ENCODE measurements around the gene UBE3A.

The UBE3A gene

DNA sequence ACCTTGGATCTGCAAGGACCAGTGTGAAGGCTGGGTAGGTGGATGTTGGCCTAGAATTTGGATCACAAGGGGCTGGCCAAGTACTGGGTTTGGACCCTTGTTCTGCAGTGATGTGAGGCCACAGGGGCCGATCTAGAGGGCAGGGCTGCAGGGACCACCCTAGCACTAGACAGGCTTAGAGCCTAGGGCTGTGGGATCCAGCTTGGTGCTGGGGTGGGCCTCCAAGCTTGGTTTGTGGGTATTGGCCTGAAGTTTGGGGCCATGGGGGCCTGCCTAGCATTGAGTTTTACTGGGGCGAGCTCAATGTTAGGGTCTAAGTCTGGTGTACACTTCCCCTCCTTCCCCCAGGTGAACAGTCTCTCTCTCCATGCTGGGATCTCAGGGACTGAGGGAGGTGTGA, 36.5 kb downstream of the UBE3A start:
- DNase-seq, result no peak

DNA sequence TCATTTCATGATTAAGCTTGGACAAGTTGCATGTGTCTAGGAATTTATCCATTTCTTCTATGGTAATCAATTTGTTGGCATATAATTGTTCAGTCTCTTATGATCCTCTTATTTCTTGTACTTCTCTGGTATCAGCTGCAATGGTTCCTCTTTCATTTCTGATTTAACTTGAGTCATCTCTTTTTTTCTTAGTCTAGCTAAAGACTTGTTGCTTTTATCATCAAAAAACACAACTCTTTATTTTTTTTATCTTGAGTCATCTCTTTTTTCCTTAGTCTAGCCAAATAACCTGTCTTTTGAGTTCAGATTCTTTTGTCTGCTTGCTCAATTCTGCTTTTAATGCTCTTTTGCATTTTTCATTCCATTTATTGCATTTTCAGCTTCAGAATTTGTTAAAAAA, 37.3 kb downstream of the UBE3A start:
- DNase-seq, result no peak

DNA sequence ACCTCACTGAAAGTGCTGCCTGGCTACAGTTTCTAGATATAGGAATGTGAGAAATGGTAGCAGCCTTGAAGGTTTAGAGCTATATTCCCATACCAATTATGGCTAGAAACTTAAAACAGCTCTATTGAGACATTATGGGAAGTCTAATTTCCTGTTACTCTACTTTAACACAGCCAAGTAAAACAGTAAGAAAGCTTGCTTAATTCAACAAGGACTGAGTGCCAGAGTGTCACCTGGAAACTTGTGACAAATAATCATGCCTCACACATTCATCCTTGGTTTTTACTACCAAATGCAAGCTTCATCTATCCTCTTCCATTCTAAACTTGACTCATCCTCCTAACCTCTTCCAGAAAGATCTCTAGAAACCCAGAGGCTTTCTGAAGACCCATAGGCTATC, 41.7 kb downstream of the UBE3A start:
- DNase-seq, result no peak

DNA sequence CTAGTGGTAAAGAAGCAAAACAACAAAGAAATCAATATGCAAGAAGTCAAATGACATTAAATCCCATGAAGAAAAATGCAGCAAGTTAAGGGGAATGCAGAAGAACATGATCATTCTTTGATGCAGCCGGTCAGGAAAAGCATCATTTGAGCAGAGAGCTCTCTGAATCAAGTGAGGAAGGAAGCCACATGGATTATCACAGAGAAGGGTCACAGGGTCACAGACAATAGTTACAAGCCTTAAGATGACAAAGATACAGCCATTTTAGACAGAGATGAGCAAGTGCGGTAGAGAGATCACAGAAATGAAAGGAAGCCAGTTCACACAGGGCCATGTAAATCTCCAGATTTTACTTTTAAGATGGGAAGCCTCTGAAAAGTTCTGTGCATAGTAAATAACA, 43.9 kb downstream of the UBE3A start:
- no peak for DNase-seq

DNA sequence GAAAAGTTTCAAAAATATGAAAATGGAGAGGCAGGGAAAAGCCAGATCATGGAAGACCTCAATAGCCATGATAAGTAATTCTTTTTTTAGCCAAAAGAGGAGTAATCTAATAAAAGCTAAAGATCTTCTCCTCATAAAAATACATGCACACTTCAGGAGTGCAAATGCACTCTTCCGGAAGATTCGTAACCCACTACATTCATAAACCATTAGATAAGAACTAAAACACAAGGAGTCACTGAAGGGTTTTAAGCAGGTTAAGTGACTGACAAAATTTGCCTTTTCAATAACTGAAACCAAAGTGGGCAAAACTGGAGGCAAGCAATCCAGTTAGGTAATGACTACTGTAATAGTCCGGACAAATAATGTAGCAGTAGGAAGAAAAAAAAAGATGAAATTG, 46.0 kb downstream of the UBE3A start:
- DNase-seq, result no peak

DNA sequence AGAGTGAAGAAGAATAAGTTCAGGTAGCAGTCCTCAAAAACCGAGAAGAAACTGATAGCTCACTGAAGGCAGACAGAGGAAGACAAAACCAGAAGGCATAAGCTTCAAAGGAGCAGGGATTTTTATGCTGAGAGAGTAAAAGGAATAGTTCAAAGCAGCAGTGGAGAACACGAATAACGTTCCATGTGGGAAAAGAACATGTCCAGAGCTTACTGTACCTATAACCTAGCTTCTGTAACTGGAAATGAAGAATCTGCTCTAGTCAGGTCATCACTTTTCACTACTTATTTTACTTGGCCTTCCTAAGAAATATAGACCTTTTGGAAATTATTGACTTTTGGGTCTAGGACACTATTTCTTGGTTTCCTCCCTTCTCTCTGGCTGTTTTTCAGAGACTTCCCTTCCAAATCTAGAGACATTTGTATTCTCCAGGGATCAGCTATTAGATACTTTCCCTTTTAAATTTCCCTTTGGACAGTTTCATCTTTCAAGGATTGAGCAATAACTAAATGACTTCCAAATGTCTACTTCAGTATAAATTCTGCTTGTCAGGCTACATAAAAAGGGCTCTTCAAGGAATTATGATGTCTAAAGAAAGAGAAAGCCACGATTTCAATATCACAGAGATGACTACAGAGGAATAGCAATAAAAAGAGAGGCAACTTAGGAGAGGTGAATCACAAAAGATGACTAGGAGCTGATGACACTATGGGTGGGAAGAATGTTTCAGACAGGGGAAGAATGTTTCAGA, 46.7 kb downstream of the UBE3A start:
- no peak for DNase-seq

DNA sequence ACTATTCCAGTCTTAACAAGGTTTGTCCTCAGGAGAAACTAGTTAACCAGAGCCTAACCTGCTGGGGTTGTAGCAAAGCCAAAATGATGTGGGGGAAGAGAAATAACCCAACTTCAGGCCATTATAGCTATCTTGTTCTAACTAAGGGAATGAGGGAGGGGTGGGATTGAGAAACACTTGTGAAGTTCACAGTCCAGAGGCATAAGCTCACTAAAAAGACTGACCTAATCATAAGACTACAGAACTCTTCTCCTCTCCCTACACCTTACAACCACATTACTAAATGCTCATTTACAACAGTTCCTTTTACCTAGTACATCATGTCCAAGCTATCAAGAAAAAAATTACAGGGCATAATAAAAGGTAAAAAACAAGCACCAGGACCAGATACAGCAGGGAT, 52.8 kb downstream of the UBE3A start:
- no peak for DNase-seq

DNA sequence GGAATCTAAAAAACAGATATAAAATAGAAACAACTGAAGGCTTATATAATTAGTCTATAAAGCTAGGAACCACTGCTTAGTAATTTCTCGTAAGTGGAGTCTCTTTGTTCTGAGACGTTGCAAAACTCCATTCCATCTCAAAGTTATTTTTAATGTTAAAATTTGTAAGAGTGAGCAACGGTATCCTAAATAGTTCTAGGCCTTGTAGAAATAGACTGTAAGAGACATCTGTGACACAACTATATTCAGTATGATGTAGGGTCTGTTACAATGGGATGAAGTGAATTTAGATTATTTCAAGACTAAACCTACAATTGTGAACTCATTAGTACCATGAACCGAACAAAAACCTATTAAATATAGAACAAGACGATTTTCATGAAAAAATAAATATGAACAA, 57.2 kb downstream of the UBE3A start:
- no peak for DNase-seq

DNA sequence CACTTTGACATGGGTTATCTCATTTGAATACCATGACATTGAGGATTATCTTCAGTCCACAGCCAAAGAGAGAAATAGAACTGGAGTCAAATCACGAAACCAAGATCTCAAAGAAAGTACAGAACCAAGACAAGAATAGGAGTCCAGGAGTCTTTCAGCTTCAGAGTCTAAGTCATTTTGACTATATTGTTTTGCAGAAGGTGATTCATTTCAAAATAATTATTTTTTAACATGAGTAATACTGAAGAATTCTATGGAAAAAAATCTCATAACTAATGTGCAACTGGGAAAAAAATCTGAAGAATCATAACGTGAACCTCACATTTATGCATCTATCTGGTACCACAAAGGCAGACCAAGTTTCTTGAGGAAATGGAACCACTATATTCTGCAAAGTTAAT, 60.3 kb downstream of the UBE3A start:
- no peak for DNase-seq

DNA sequence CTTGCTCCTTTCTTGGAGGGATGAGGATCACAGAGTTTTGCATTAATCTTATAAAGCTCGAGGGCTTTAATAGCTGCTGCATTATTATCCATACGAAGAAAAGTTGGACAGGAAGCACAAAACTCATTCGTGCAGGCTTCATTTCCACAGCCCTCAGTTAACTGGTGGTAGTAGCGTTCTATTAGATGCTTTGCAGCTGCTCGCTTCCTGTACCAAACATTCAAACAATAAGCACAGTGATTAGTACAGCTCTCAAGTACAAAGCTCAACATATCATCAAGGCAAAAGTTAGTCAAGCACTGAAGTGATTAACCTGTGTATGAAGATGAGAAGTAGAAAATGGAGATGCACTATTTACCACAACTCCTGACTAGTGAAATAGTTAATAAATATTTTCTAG, 63.3 kb downstream of the UBE3A start:
- no peak for DNase-seq

DNA sequence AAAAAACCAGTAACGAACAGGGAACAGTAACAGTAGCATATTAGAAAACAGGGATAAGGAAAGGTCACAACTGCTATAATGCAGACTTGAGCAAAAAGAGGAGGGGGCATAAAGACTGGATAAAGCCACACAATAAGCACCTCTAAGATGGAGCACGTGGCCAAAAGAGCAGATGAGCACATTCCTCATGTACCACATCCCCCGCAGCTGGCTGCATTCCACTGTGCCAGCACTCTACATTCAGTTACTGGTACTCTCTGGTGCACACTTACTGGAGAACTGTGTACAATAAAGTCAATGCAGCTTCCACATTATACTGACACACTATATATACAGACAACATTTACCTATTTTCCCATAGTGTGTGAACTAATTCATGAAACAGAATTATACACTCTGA, 64.7 kb downstream of the UBE3A start:
- DNase-seq, result no peak

DNA sequence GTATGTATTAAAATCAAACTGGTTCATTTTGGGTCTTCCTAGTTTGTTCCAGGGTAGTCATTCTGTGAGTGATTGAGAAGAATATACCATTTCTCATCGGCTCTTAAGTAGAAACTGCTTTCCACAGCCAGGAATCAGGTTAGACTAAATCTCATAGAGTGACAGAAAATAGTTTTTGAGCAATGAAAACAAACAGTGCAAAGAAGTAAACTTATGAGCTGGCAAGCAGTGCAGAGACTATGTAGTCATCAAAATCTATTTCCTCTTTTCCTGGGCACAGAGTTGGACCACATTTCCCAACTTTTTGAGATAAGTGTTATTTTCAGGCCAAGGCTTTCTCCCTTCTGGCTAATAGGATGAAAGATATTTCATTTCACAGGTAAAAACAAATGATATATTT, 66.5 kb downstream of the UBE3A start:
- DNase-seq, result no peak

DNA sequence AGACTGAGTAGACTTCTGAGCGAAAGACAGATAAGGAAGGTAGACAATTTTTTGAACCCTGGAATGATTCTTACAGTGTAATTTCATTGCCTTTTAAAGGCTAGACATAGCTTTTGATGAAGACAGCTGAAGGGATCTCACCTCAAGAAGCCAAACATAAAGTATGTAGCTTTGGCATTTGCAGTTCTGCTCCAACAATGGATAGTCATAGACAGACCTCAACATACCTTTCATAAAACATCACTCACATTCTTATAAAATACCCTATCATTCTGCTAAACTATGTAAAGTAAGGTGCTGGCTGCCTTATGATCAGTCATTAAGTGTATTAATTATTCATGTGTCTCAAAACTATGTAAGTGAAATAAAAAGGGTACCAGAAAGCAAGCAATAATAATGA, 70.0 kb downstream of the UBE3A start:
- no peak for DNase-seq

DNA sequence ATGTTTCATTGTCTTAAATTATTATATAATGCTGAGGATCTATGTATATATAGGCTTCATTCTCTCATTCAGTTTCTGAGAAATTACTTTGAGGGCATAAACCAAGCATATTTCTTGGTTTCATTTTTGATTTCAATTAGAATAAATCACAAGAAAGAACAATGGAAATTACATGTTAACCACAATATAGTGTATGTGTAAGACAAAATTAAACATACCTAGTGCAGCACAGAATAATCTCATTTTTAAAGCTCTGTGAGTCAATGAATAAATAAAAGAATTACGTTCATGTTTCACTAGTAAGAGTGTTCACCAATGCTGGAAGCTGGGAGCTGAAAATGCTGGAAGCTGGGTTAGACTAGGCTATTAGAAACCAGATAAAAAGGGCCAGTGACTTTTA, 72.8 kb downstream of the UBE3A start:
- no peak for DNase-seq

DNA sequence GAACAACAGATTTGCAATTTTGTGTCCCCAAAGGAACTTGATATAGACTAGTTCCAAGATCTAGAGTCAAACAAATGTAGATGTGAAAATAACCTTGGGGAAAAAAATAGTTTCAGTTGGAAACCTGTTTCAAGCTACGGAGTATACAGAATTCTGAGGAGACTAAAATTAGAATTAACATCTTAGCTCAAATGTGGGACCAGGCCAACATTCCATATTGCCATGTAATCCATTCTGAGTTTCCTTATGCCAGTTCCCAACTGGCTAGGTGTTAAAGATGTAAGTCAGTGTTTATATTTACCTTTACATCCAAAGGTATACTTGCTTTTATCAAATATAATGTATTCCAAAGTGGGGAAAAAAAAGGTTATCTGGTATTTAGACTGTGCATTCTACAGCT, 76.3 kb downstream of the UBE3A start:
- DNase-seq, result no peak

DNA sequence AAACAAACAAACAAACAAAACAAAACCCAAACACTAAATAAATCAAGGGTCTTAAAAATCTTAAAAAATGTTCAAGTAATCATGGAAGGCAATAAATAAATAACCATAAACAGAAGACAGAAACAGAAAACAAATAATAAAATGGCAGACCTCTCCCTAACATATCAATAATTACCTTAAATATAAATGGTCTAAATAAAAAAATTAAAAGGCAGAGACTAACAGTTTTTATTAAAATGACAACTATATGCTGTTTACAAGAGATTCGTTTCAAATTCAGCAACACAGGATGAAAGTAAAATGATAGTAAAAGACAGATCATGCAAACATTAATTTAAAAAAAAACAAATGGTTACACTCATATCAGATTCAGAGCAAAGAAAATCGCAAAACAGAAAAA, 91.1 kb downstream of the UBE3A start:
- DNase-seq, result no peak

DNA sequence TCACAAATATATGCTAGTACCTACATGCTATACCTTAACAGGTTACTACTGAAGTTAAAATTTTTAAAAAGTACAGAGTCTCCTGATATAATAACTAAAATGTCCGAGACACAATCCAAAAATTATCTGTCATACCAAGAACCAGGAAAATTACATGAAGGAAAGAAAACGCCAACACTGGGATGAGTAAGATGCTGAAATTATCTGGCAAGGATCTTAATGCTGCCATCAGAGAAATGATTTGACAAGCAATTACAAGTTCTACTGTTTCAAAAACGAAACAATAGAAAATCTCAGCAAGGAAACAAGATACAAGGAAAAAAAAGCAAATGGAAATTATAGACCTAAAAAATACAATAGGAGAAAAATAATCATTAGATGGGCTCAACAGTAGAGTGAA, 92.5 kb downstream of the UBE3A start:
- no peak for DNase-seq

DNA sequence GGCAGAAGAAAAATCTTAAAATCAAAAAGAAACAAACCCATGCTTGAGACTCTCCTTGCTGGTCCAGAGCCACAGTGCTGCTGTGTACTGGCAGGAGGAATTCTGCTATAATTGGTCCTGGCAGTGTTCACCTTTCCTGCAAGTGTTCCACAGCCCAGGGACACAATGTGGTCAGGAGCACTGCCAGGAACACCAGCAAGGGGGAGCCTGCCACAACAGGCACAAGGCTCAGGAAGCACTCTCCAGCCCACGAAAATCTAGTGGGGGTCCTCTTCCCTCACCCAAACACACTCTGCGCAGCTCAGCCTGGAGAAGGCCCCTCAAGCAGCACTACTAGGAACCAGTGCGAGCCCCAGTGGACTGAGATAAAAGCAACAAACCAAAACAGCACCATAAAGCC, 92.9 kb downstream of the UBE3A start:
- no peak for DNase-seq

DNA sequence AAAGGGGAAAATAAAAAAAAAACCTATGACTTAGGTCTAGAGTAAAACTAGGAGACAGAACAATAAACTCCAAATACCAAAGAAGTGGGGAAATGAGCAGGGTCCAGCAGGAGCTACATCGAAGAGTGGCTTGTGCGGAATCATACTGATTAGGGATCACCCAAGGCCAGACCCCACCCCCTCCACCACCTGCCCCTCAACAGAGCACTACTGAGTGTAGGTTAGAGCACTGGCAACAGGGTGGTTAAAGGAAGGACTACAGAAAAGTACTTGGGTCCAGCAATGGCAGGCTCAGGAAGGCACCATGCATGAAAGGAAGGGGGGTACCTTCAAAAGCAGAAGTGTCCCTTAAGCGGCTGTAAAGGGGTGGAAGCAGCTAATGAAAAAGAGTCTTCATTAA, 96.2 kb downstream of the UBE3A start:
- DNase-seq, result no peak

DNA sequence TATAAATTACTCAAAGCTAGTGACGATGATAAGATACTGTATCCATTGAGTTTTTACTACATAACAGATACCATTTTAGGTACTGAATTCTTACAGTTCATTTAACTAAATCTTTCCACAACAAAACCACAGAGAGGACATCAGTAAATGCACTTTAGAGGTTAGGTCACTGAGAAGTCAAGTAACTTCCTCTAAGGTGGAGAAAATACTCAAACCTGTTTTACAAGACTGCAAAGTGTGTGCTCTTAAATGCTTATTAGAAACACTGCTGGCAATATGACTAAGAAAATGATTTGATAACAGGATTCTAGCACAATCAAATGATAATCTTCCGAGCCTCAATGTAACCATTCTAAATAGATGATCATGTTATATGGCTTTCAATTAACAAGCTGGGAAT, 99.4 kb downstream of the UBE3A start:
- DNase-seq, result no peak

DNA sequence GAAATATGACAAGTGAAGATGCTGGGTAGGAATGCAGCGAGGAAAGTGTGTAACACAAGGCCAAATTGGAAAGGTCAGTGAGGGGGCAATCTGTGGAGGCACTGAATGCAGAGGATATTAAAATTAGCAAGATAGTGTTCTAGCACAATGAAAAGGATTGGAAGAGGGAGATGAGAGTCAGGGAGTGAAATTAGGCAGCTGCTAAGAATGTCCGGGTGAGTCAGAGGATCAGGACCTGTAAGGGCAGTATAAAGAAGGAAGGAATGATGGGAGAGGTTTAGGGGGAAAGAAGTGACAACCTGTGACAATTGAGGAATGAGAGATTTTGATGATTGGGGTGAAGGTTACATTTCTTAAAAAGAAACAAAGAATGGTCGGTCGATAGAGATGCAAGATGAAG, 103.5 kb downstream of the UBE3A start:
- no peak for DNase-seq

DNA sequence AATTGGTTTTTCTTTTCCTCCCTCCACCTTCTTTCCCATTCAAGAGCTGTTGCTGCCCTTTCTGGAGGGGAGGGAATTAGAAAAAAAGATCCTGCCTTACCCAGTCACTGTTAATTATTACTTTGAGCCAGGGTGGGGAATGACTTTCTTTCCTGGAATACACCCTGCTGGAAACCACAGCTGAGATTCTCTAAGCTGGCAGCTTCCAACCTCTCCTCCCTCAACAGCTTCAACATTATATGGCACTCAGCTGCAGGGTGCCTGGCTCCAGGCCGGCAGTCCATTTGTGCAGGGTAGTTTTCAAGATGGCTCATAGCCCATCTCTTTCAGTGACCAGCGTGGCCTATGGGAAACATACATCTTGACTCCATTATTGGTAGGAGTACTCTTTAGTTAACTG, 105.8 kb downstream of the UBE3A start:
- no peak for DNase-seq

DNA sequence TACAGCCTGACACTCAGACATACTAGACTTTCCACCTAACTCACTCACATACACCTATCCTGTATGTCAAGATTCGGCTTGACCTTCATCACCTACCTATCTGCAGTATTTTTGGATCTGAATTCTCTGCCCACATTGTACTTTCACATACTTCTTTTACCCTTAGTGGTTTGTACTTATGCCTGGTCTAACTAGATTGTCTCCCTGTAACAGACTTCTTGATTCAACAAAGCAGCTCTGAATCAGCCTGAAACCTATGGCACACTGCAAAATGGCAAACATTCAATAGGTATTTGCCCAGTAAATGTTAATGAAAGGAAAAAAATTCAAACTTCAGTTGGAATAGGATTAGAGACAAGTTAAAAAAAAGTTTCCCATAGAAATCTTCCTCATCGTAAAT, 106.5 kb downstream of the UBE3A start:
- DNase-seq, result no peak

DNA sequence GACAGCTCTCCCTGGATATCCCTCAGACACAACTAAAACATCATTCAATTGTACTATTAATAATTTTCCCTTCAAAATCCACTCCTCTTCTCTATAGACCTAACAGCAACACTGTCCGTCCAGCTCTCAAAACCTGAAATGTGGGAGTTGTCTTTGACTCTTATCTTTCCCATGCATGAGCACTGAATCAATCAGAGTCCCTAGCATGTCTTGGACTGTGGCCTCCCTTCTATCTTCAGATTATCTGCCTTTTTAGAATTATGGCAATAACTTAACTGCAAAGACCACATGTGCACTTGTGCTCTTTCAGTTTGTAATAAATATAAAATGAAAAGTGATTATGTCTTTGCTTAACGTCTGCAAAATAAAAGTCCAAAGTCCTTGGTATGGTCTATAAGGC, 107.0 kb downstream of the UBE3A start:
- no peak for DNase-seq

DNA sequence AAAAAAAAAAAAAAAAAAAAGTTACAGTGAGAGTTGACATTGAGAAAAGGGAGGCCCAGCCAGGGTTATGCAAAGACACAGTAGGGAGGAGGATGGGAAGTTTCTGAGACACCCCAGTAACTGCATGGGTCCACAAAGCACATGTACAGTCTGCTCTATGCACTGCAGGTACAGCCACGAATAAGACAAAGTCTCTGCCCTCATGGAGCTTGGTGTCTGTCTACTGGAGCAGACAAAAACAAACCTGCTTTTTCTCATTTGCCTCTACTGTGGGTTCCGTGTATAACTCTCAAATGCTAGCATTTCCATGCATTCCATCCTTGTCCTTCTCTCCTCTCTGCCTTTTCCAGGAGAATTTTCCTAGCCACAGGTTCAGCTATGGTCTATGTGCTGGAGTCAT, 107.4 kb downstream of the UBE3A start:
- no peak for DNase-seq

DNA sequence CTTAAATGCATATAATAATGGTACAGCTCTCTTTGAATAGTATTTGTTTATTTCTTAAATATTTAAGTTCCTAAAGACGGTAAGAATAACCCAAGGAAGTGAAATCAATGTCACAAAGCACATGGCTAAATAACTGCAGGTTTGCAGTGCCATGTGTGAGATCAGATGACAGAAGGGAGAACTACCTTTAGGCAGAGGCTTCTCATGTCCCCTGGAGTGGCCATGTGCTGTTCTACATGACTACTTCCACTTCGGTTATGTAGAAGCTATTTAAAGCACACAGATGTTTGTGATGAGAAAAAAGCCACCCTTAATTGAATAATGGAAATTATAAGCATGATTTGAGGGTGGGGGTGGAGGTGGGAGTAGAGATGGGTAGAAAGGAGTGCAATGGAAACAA, 109.1 kb downstream of the UBE3A start:
- DNase-seq, result no peak
